IPS-20b (cell line): ENCODE results near the gene TM4SF18.

Experiments used
- H3K27ac ChIP-seq: one replicate; pipeline ENCODE4 v1.5.1; 2013; ENCODE audit warnings: low read length
- H3K27me3 ChIP-seq: 2 replicates; pipeline ENCODE4 v1.6.1; 2013; ENCODE audit warnings: mild to moderate bottlenecking, low read length, inconsistent platforms; ENCODE audit not compliant: insufficient read depth
- H3K36me3 ChIP-seq: 2 replicates; pipeline ENCODE4 v1.6.1; 2013; ENCODE audit warnings: low read depth, mild to moderate bottlenecking, inconsistent platforms, low read length, moderate library complexity; ENCODE audit not compliant: insufficient read depth
- H3K4me1 ChIP-seq: 2 replicates; pipeline ENCODE4 v1.6.1; 2013; ENCODE audit warnings: mild to moderate bottlenecking, control low read depth, inconsistent platforms, low read length, moderate library complexity; ENCODE audit not compliant: insufficient read depth
- H3K4me3 ChIP-seq: 2 replicates; pipeline ENCODE4 v1.5.1; 2013; ENCODE audit warnings: mild to moderate bottlenecking, low read length, inconsistent platforms
- H3K9ac ChIP-seq: 2 replicates; pipeline ENCODE4 v1.6.1; 2013; ENCODE audit warnings: low read depth, mild to moderate bottlenecking, inconsistent platforms, low read length, moderate library complexity
- H3K9me3 ChIP-seq: 2 replicates; pipeline ENCODE4 v1.6.1; 2013; ENCODE audit warnings: mild to moderate bottlenecking, low read depth, low read length, inconsistent platforms; ENCODE audit not compliant: insufficient read depth

TM4SF18 gene

DNA sequence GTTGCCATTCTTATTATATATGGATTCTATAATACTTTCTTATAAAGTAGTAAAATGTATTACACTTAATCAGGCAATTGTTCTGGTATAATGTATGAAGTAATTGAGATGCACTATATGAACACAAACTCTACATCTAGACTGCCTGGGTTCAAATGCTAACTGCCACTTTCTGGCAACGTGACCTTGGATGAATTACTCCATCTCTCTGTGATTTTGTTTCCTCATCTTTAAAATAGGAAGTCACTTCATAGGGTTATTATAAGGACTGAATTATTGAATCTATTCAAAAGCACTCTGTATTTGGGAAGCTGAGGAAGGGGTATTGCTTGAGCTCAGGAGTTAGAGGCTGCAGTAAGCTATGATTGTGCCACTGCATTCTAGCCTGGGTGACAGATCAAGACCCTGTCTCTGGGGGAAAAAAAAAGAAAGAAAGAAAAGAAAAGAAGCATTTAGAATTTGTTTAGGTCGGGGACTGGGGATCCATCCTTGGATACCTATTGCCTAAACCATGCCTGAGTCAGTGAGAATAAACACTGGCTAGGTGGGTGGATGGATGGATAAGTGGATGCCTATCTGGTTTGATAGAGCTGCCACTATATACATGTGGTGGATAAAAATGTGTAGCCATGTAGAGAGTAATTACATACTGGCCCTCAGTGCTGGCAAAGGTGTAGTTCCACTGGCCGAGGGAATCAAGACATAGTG, 41.5 kb upstream of the TM4SF18 start:
- Histone ChIP-seq H3K9me3 (no peaks in the 10 kb centered on the region), H3K27ac (no peak overlapping the region), H3K27me3 (no peaks in the 10 kb centered on the region), H3K4me3 (no peak overlapping the region), H3K9ac (no peak overlapping the region), H3K36me3 (no peaks in the 10 kb centered on the region), H3K4me1 (peaks cover 23% of the 10 kb centered on the region; the same call in 1 of the 2 replicates)

DNA sequence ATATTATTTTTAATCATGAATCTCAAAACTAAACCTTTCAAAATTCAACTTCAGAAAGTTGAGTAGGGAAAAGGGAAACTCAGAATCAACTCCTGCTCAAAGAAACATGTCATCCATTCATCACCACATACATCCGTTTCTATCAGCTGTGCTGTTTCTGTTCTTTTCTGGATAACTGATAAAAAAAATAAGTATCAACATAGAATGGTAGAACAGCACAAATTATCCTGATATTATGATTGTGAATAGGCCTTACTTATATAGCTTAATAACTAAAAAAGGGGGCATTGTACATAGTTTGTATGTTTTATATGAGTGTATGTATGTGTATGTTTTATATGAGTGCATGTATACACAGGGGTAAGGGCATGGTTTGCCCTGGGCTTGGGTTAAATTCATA, 41.0 kb upstream of the TM4SF18 start:
- Histone ChIP-seq H3K27ac (no peak overlapping the region), H3K36me3 (no peaks in the 10 kb centered on the region), H3K27me3 (no peaks in the 10 kb centered on the region), H3K9me3 (no peaks in the 10 kb centered on the region), H3K4me3 (no peak overlapping the region), H3K4me1 (peaks cover 28% of the 10 kb centered on the region; the same call in 1 of the 2 replicates), H3K9ac (no peak overlapping the region)

DNA sequence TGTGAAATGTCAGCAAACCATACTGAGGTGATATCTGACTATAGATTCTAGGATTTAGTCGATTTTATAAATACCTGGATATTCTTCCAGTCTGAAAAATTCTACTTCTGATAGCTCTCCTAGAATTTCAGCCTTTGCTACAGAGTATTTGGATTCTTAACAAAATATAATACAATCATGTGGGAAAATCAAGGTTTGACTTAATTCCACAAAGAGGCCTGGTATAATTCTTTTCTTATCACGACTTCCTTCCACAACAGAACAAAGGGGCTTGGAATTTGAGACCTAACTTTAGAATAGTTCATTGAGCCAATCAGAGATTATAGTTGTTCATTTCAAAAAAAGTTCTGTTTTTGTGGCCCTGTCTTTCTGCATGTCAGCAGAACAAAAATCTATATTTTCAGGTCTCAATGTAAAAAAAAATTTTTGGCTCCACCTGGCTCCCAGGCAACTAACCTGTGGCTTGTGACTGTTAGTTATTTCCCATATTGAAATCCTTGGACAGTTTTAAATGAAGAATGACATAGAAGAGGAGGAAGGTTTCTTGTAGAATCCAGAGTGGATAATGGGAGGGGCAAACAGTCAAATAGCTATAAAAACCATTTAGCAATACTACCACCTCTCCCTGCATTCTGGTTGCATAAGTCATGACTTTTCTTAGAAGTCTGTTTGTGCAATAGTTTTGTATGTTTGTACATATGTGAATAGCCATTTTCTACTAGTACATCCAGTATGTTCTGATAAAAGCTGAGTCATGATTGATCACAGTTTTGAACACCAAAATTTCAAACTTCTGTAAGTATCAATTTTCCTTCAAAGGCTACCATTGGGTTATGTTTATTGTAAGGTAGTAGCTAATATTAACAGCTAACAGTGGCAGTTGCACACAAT, 40.0 kb upstream of the TM4SF18 start:
- H3K36me3 ChIP-seq: no peaks in the 10 kb centered on the region
- H3K27ac ChIP-seq: no peak overlapping the region
- H3K27me3 ChIP-seq: no peaks in the 10 kb centered on the region
- peaks cover 37% of the 10 kb centered on the region for H3K4me1 ChIP-seq
- no peak overlapping the region for H3K4me3 ChIP-seq
- no peaks in the 10 kb centered on the region for H3K9me3 ChIP-seq
- H3K9ac ChIP-seq: no peak overlapping the region

DNA sequence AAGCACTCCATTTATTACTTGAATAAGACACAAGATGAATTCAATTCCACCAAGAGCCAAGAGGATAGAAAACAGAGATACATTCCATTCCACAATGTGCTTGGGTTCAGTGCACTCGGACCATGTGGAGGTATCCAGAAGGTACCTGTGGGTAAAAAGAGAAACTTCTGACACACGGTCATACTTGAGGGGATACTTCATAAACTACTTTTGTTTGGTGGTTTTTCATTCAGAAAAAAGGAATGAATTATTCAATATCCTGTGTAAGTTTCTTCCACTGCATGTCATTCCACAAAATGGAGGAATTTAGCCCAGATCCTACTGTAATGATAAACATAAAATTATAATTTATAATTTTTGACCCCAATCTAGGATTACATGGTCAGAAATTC, 38.3 kb upstream of the TM4SF18 start:
- Histone ChIP-seq H3K27ac (no peak overlapping the region), H3K9ac (no peak overlapping the region), H3K4me3 (no peak overlapping the region), H3K4me1 (peaks cover 33% of the 10 kb centered on the region), H3K9me3 (no peaks in the 10 kb centered on the region), H3K27me3 (no peaks in the 10 kb centered on the region), H3K36me3 (no peaks in the 10 kb centered on the region)

DNA sequence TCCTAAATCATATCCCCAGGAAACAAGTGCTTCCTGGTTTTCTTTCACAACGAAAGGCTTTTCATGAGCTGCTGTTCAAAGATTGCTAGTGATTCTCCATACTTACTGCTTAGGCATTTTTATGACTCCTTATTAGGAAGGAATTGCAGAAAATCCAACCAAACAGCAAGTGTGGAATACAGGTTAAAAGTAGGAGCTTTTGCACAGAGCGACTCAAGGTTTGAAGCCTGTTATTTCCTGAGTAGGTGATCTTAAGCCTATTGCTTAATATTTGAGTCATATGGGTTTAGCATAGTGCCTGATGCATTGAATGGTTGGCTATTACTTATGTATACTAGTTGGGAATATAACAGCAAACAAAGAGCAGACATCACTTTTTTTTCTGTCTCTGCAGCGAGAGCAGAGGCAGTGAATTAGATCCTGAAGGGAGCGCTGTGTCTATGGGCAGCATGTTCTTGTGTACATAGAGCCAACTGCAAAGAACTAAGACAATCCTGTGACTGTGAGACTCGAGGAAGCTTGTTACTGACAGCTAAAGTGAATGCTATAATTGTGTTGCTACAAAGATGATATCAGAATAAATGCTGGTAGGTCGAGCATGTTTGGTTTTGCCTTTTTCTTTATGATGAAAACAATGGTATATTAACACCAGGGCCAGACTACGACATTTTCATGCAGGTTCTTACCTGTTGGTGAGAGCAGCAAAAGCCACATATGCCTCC, 37.7 kb upstream of the TM4SF18 start:
- peak overlapping the region; percentile 26; the same call in 1 of the 2 replicates for H3K9ac ChIP-seq
- no peaks in the 10 kb centered on the region for H3K9me3 ChIP-seq
- H3K27ac ChIP-seq: no peak overlapping the region
- no peaks in the 10 kb centered on the region for H3K27me3 ChIP-seq
- H3K4me3 ChIP-seq: no peak overlapping the region
- H3K4me1 ChIP-seq: peaks cover 36% of the 10 kb centered on the region
- no peaks in the 10 kb centered on the region for H3K36me3 ChIP-seq

DNA sequence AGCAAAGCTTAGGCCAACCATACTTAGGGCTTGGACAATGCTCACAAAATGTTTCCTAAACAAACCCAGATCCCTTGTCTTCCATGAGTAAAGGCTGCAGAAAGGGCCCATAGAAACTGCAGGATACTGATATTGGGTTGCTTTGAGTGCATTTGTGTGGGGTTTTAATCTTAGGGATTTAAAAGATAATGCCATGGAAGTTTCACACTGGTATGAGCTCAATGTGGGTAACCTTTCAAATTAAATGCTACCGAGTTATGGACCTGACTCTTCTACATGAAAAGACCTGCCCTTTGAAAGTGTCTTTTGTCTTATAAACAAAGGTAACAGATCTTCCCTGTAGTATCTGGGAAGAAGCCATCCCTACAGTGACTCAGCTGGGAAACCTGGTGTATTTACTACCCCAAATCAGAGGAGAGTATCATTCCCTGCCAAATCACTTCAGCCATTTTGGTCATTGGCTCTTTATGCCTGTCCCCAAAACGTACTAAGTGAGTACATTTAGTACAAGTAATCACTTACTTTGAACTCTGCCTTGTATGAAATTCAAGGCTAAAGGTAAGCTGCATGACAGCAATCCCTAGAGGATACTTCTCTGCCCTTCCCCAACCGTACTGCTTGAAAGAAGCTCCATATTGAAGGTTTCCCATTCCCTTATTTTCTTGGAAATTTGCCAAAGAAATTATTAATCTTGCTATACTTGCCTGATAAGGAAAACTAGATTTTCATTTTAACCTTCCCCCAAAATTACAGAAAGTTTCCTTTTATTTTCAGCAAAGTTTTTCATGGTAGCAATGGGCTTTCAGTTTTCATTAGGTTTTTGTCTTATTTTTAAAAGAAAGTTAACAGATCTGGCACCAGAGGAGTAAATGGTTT, 36.8 kb upstream of the TM4SF18 start:
- Histone ChIP-seq H3K27ac (peak overlapping the region; percentile 66), H3K4me3 (peak overlapping the region; percentile 17; the same call in 1 of the 2 replicates), H3K9me3 (no peaks in the 10 kb centered on the region), H3K36me3 (no peaks in the 10 kb centered on the region), H3K4me1 (peaks cover 36% of the 10 kb centered on the region), H3K27me3 (no peaks in the 10 kb centered on the region), H3K9ac (peak overlapping the region; percentile 66; the same call in 1 of the 2 replicates)

DNA sequence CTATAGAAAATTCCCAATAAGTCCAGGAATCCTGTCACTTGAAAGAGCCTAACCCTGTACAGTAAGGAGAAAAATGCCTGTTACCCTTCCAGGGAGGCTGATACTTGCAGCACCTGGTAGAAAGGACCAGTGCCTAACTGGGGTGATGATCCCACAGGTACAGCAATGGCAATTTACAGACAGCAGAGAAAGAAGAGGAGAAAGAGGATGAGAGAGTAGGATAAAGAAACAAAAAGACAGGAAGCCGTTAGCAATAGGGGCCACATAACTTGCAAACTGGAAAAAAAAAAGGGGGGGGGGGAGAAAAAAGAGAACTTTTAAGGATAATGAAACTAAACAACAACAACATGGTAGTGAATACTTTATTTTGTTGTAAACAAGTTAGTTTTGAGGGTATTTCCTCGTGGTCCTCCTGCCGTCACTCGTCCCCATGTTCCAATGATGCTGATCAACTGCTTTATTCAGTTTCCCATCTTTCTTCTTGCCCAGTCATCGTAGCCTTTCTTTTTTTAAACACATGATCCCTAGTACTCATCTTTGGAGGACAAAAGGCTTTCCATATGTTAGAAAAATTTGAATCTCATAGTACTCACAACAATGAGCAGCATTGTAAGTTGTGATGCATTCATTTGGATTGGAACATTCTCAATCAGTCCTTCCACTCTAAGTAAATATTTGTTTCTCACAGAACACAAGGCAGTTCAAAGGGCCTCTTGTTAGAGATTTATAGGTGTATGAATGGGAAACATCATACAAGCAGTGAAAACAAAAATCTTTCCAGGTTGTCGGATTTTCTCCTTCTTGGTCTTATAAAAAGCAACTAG, 35.5 kb upstream of the TM4SF18 start:
- Histone ChIP-seq H3K27ac (peak overlapping the region; percentile 30), H3K9ac (peak overlapping the region; percentile 66; the same call in 1 of the 2 replicates), H3K4me1 (peaks cover 36% of the 10 kb centered on the region), H3K9me3 (no peaks in the 10 kb centered on the region), H3K4me3 (no peak overlapping the region), H3K27me3 (no peaks in the 10 kb centered on the region), H3K36me3 (no peaks in the 10 kb centered on the region)

DNA sequence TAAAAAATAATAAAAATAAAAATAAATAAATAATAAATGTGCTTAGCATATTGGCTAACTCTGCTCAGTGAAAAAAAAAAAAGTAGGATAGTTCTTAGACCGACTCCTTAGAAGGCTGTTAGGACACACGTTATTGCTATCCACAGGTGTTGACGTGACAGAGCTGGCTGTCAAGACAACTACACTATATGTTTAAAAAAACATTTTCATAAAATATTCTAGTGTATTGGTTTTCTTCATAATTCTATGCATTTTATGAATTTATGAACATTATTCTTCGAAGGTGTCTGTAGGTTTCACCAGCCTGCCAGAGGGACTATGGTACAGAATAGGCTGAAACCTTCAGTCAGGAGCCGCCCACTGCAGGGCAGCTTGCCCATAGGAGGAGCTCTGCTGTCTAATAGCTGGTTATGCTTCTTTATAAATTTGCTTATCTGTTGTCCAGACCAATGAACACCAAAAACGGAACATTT, 34.8 kb upstream of the TM4SF18 start:
- Histone ChIP-seq H3K9ac (peak overlapping the region; percentile 43; the same call in 1 of the 2 replicates), H3K4me1 (peaks cover 36% of the 10 kb centered on the region)

DNA sequence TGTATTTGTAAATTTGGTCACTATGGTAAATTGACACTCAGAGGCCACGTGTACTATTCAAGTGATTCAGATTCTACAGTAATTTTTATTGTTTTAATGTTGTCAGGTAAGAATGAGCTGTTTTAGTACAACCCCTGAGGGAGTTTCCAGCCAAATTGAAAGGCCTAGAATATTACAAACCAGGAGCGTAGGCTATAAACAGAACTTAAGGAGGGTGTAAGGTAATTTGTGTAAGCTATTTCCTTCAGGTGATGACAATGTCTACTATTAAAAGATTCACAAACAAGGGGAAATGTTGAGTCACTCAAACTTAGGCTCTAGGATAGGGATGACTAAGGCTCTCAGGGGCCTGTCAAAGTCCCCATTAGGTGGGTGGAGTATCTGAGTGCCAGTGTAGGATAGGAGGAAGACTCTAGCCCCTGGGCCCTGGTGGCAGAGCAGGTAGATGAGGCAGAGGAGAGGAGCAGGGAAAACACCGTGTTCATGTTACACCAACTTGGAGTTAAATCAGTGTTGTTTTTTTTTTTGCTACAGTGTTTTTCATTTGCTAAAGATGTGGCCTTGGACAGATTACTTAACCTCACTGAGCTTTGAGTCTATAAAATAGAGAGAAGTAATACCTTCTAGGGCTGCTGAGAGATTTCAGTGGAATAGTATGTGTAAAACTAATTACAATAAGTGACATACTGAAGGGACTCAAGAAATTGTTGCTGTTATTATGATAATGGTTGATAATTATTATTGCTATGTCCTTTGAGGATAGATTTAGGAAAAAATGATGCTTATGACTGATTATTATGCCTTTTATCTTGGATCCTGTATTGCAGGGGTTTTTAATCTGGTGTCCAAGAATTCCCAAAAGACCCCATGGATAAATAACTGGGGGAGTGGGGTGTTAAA, 33.8 kb upstream of the TM4SF18 start:
- Histone ChIP-seq H3K27me3 (no peaks in the 10 kb centered on the region), H3K9ac (no peak overlapping the region), H3K36me3 (no peaks in the 10 kb centered on the region), H3K9me3 (no peaks in the 10 kb centered on the region), H3K4me3 (no peak overlapping the region), H3K27ac (no peak overlapping the region), H3K4me1 (peaks cover 36% of the 10 kb centered on the region)

More for the DNA sequence above, 34.8 kb upstream of the TM4SF18 start:
- Histone ChIP-seq H3K36me3 (no peaks in the 10 kb centered on the region), H3K27ac (peak overlapping the region; percentile 30), H3K9me3 (no peaks in the 10 kb centered on the region), H3K4me3 (no peak overlapping the region), H3K27me3 (no peaks in the 10 kb centered on the region)
